Measurements from ENCODE around the gene PRPSAP1. TPM values are rescaled to one million over a fixed set of nuclear protein-coding genes. Genes with fewer than 3 reads are reported as not detected.
A peak's percentile ranks its signal among the peaks of the same experiment; 100 is the strongest.

The PRPSAP1 gene
- total RNA-seq, 1 experiment from 2014 or later = 77.5 TPM

GRCh38 chr17:76278952-76279741 is 74.6 kb downstream of the PRPSAP1 start:
- H3K27ac ChIP-seq (ENCODE audit: low read depth, low read length, poor library complexity, severe bottlenecking) = no peak overlapping the region
- H3K4me1 ChIP-seq (ENCODE audit: insufficient read depth, low read length, poor library complexity, severe bottlenecking) = no peaks in the 10 kb centered on the region
- intact Hi-C loops (cut with micrococcal nuclease; ENCODE audit: unreplicated experiment) = loop anchor here (1.0 kb wide), 2 partner anchors 158 to 265 kb away; no protein-coding TSS in a partner anchor
- H3K36me3 ChIP-seq (ENCODE audit: insufficient read depth, low read length, poor library complexity, severe bottlenecking) = no peaks in the 10 kb centered on the region
- no peaks in the 10 kb centered on the region for H3K27me3 ChIP-seq (replicated peaks; ENCODE audit: insufficient read depth, low read depth, low read length, poor library complexity)
- ChIA-PET POLR2A (ENCODE audit: low non-redundant PET) (no interaction called here), CTCF (interaction anchor here (0.6 to 3.0 kb wide), 15 partner anchors 8 to 1001 kb away, joined by 3 to 21 read pairs (median 4); partner anchors contain the start of genes CDK3 and UBALD2)
- TF ChIP-seq EZH2 (IDR thresholded peaks at IDR 0.05; ENCODE audit: borderline replicate concordance, low read depth, low read length, poor library complexity, severe bottlenecking) (no peak), CTCF (conservative IDR thresholded peaks at IDR 0.05; ENCODE audit: low read depth, low read length) (peak; percentile 97)
- peak; percentile 86 for DNase-seq (ENCODE audit: low spot score)
- no peak overlapping the region for H3K4me3 ChIP-seq (ENCODE audit: low read depth, low read length, poor library complexity, severe bottlenecking)
- H3K9me3 ChIP-seq (ENCODE audit: low read depth, low read length, poor library complexity, severe bottlenecking) = no peaks in the 10 kb centered on the region
- BruUV-seq (replicated peaks) = no TSS peak

- Histone ChIP-seq H3K36me3 (ENCODE audit: insufficient read depth, low read length, poor library complexity, severe bottlenecking) (no peaks in the 10 kb centered on the region), H3K4me3 (ENCODE audit: low read depth, low read length, poor library complexity, severe bottlenecking) (no peak overlapping the region), H3K27ac (ENCODE audit: low read depth, low read length, poor library complexity, severe bottlenecking) (no peak overlapping the region), H3K4me1 (ENCODE audit: insufficient read depth, low read length, poor library complexity, severe bottlenecking) (no peaks in the 10 kb centered on the region), H3K27me3 (replicated peaks; ENCODE audit: insufficient read depth, low read depth, low read length, poor library complexity) (no peaks in the 10 kb centered on the region), H3K9me3 (ENCODE audit: low read depth, low read length, poor library complexity, severe bottlenecking) (no peaks in the 10 kb centered on the region)
- TF ChIP-seq EZH2 (IDR thresholded peaks at IDR 0.05; ENCODE audit: borderline replicate concordance, low read depth, low read length, poor library complexity, severe bottlenecking) (no peak), CTCF (conservative IDR thresholded peaks at IDR 0.05; ENCODE audit: low read depth, low read length) (no peak)
- no peak for DNase-seq (ENCODE audit: low spot score)
- no TSS peak for BruUV-seq (replicated peaks)
- ChIA-PET CTCF (interaction anchor here (0.6 to 3.0 kb wide), 3 partner anchors 157 to 1000 kb away, joined by 3 to 21 read pairs (median 3); no protein-coding TSS in a partner anchor), POLR2A (ENCODE audit: low non-redundant PET) (interaction anchor here (0.5 to 0.7 kb wide), 2 partner anchors 14 to 230 kb away, joined by 3 read pairs; no protein-coding TSS in a partner anchor)
- intact Hi-C loops (cut with micrococcal nuclease; ENCODE audit: unreplicated experiment) = no loop called here
Observed at GRCh38 chr17:76278268-76278908, 75.3 kb downstream of the PRPSAP1 start.

GRCh38 chr17:76277300-76278267 is 76.1 kb downstream of the PRPSAP1 start:
- intact Hi-C loops (cut with micrococcal nuclease; ENCODE audit: unreplicated experiment) = no loop called here
- BruUV-seq (replicated peaks) = no TSS peak
- ChIA-PET CTCF (no interaction called here), POLR2A (ENCODE audit: low non-redundant PET) (interaction anchor here (0.5 to 0.7 kb wide), 2 partner anchors 13 to 231 kb away, joined by 3 read pairs; no protein-coding TSS in a partner anchor)
- DNase-seq (ENCODE audit: low spot score) = no peak
- Histone ChIP-seq H3K27me3 (replicated peaks; ENCODE audit: insufficient read depth, low read depth, low read length, poor library complexity) (no peaks in the 10 kb centered on the region), H3K9me3 (ENCODE audit: low read depth, low read length, poor library complexity, severe bottlenecking) (no peaks in the 10 kb centered on the region), H3K36me3 (ENCODE audit: insufficient read depth, low read length, poor library complexity, severe bottlenecking) (no peaks in the 10 kb centered on the region), H3K27ac (ENCODE audit: low read depth, low read length, poor library complexity, severe bottlenecking) (no peak overlapping the region), H3K4me1 (ENCODE audit: insufficient read depth, low read length, poor library complexity, severe bottlenecking) (no peaks in the 10 kb centered on the region), H3K4me3 (ENCODE audit: low read depth, low read length, poor library complexity, severe bottlenecking) (no peak overlapping the region)
- TF ChIP-seq CTCF (conservative IDR thresholded peaks at IDR 0.05; ENCODE audit: low read depth, low read length) (no peak), EZH2 (IDR thresholded peaks at IDR 0.05; ENCODE audit: borderline replicate concordance, low read depth, low read length, poor library complexity, severe bottlenecking) (no peak)
